ENCODE measurements around the gene REEP2.
"Not testable (repeated sequence)": the region's sequence is repeated elsewhere in the genome, so short reads cannot be mapped to it uniquely, and the experiment has no call there.

The REEP2 gene, protein sequence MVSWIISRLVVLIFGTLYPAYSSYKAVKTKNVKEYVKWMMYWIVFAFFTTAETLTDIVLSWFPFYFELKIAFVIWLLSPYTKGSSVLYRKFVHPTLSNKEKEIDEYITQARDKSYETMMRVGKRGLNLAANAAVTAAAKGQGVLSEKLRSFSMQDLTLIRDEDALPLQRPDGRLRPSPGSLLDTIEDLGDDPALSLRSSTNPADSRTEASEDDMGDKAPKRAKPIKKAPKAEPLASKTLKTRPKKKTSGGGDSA

DNA sequence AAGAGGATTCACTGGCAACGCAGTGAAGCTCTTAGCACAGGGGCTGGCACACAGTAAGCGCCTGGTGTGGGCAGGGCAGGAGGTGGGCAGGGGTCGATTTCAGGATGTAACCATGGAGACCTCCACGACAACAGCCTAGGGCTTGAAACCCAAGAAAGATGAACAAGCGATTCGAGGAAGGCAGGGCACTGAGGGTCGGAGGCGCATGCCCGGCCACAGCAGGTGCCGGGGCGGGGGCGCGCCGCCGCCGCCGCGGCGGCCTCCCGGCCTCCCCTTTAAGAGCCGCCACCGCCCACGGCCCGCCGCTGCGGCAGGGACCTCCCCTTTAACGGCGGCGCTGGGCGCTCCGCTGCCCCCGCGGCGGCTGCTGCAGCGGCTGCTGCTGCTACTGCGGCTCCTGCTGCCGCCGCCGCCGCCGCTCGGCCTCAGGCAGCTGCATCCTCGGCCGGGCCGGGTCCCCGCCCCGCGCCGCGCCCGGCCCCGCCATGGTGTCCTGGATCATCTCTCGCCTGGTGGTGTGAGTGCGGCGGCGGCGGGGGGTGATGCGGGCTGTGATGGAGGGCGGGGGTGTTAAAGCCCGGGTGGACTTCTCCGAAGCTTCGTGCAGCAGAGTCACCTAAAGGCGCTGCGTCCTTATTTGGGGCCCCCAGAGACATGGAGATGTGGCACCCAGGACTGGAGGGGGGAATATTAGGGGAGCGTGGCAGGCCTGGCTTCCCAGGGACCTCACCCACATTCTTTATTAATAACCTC is at the start of gene REEP2:
Gene REEP2 (plus strand): TSS at position 334 of the 753 bp plus-strand sequence. CDS start 152 bp downstream, at position 486.
- no peak for DNase-seq (ENCODE audit: low spot score)

DNA sequence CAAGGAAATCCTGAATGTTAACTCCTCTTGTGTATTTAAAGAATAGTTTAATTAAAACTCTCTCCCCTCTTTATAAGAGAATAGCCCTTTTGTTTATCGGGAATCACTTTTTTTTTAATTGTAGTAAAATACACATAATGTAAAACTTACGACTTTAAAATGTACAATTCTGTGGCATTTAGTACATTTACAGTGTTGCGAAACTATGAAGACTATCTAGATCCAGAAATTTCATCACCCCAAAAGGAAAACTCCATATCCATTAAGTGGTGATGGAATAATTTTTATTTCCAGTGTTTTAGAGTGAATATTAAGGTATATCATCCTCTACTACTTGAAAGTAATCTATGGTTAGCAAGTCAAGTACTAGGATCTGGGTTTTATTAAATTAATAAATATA is 49.5 kb upstream of the REEP2 start:
- no peak for DNase-seq (ENCODE audit: low spot score)

DNA sequence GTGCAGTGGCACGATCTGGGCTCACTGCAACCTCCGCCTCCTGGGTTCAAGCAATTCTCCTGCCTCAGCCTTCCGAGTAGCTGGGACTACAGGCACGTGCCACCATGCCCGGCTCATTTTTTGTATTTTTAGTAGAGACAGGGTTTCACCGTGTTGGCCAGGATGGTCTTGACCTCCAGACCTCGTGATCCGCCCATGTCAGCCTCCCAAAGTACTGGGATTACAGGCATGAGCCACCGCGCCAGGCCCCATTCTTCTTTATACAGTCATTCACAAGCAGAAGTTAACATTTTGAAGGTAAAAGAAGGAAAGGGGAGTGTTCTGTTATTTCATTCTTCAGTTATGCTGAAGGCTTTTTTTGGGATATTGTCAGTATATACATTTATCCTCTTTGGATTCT is 48.9 kb upstream of the REEP2 start:
- not testable (repeated sequence) for DNase-seq (ENCODE audit: low spot score)

DNA sequence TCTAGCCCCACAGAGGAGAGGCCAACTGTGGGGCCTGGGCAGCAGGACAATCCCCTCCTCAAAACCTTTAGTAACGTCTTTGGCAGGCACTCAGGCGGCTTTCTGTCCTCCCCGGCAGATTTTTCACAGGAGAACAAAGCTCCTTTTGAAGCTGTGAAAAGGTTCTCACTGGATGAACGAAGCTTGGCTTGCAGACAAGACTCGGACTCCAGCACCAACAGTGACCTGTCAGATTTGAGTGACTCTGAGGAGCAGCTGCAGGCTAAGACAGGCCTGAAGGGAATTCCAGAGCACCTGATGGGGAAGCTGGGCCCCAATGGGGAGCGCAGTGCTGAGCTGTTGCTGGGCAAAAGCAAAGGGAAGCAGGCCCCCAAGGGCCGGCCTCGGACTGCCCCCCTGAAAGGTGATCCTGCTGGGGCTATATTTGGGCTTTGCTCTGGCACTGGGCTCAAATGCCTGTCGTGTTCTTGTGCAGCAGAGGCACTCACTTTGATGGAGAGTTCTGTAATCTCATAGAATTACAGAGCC is 46.9 kb upstream of the REEP2 start:
- DNase-seq (ENCODE audit: low spot score): no peak

DNA sequence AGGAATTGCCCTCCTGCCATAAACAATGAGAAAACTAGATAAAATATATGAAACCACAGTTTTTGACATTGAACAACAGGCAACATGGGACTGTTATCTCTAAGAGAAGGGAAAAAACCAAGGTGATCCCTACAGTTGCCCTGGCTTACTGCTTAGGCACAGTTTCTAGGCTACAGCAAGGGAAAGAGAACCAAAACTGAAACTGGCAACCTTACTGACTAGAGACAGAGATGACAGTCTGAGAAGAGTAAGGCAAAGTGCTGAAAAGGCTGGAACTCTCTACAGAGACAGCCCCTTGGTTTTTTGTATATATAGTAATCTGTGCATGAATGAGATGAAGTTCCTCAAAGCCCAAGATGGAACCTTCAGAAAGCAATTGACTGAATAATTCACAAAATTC is 36.2 kb upstream of the REEP2 start:
- no peak for DNase-seq (ENCODE audit: low spot score)

DNA sequence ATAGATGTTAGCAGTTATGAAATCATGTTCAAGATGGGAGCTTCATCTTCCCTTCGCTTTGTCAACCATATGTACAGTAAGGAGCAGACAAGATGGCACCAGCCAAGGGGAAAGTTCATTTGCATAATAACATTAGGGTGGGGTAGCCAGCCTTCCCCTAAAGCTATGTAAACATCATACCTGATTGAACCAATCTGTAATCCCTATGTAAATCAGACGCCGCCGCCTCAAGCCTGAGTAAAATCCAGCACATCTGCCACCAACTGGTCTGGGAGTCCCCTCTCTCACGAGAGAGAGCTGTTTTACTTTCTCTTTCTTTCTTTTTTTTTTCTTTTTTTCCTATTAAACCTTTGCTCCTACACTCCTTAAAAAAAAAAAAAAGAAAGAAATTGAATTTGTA is 30.8 kb upstream of the REEP2 start:
- DNase-seq (ENCODE audit: low spot score): no peak

DNA sequence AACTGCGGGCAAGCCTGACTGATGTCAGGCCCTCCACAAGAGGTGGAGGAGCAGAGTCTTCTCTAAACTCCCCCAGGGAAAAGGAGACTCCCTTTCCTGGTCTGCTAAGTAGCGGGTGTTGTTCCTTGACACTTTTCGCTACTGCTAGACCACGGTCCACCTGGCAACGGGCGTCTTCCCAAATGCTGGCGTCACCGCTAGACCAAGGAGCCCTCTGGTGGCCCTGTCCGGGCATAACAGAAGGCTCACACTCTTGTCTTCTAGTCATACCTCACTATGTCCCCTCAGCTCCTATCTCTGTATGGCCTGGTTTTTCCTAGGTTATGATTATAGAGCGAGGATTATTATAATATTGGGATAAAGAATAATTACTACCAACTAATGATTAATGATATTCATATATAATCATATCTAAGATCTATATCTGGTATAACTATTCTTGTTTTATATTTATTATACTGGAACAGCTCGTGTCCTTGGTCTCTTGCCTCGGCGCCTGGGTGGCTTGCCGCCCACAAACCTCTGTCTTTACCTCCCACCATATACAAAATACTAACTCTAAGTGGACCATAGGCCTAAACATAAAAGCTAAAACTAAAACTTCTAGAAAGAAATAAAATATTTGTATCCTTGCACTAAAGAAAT is 27.7 kb upstream of the REEP2 start:
- not testable (repeated sequence) for DNase-seq (ENCODE audit: low spot score)

DNA sequence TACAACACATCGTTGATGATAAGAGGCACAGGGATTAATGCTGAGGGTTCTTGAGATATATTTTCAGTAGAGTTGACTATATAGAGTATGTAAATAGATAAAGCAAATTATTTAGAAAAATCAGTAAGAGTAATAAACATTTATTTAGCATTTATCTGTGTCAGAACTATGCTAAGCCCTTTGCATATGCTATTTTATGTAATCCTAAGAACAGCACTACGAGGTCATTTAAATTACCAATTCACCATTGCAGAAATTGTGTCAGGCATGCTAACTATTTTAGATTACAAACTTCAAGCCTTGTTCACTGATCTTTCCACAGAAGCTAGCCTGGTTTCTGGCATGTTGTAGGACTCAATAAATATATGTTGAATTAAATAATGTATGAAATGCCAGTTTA is 20.4 kb upstream of the REEP2 start:
- no peak for DNase-seq (ENCODE audit: low spot score)

DNA sequence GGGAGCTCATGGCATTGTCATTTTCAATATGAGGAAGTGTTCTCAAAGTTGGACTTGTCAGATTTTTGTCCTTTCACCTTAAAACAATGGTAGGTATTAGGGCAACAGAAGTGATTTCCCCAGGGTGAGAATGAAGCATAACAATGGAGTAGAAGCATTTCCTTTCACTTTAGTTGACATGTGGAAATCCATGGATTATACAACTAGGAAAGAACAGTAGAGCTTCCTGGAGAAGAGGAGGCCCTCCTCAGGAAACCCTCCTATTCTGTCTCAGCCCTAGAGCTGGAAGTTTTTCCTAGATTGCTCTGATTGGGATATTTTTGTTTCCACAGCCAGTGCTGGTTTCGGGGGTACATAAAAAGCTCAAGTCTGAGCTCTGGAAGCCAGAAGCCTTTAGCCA is 13.8 kb upstream of the REEP2 start:
- no peak for DNase-seq (ENCODE audit: low spot score)

DNA sequence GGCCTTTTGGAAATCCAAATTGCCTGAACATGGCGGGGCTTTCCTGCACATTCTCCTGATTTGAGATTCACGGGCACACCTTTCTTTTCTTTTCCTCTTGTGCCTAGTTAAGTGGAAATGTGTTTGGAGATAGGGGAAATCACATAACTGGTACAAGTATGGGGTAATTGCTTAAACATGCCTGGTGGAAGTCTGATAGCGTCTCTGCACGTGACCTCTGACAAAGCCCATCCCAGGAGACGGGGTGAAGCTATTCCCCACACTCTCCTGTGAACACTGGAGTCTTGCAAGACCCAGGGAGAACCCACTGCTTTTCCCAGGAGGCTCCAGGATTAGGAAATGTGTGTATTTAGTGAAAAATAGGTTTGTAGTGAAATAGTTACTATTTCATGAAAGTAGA is 2.9 kb upstream of the REEP2 start:
- no peak for DNase-seq (ENCODE audit: low spot score)

DNA sequence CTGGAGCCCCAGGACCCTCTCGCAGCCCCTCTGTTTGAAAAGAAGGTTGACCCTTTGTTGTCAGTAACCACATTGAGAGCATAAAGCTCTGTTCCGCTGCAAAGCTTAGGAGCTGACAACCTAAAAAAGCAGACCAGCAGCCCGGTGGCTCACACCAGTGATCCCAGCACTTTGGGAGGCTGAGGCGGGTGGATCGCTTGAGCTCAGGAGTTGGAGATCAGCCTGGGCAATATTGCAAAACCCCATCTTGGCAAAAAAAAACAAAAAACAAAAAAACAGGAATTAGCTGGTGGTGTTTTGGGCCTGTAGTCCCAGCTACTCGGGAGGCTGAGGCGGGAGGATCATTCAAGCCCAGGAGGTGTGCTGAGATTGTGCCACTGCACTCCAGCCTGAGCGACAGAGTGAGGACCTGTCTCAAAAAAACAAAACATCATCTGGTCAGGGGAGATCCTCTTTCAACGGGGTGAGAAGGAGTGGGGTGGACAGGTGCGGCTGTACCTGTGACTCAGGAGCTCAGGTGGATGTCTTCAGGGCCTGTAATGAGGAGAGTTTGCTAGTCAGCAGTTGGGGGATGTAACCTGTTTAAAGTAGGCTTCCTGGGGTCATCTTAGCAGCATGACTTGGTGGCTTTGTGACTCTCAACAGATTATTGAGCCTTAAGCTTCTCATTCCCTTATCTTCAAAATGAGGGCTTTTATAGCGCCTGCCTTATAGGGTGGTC is 694 bp upstream of the REEP2 start:
- no peak for DNase-seq (ENCODE audit: low spot score)

DNA sequence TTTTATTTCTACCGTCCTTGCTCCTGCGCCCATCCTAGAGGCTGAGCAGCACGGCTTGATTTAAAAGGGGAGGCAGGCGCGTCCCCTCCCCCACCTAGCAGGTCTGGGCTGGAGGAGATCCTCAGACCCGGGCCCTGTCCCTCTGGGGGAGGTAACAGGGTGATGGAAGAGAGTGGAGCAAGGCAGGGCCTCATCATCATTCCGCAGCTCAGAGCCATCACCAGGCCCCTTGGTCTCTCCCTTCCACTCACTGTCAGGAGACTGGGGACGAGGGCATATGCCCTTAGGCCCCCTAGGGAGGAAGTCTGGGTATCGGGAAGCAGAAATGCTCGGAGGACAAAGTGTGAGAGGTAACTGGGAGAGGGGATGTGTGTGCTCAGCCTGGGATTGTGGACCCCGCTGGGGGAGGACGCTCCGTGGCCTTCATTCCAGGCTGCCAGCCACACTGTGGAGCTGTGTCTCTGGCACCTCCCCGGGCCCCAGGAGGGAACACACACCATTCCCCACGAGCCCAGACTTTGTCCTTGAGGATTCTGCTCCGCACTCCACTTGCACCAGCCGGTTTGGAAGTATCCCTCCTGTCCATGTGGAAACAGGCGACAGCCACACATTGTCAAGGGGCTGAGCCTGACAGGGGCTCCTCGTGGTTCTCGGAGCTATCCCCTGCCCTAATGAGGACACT is 761 bp downstream of the REEP2 start:
- DNase-seq (ENCODE audit: low spot score): no peak

DNA sequence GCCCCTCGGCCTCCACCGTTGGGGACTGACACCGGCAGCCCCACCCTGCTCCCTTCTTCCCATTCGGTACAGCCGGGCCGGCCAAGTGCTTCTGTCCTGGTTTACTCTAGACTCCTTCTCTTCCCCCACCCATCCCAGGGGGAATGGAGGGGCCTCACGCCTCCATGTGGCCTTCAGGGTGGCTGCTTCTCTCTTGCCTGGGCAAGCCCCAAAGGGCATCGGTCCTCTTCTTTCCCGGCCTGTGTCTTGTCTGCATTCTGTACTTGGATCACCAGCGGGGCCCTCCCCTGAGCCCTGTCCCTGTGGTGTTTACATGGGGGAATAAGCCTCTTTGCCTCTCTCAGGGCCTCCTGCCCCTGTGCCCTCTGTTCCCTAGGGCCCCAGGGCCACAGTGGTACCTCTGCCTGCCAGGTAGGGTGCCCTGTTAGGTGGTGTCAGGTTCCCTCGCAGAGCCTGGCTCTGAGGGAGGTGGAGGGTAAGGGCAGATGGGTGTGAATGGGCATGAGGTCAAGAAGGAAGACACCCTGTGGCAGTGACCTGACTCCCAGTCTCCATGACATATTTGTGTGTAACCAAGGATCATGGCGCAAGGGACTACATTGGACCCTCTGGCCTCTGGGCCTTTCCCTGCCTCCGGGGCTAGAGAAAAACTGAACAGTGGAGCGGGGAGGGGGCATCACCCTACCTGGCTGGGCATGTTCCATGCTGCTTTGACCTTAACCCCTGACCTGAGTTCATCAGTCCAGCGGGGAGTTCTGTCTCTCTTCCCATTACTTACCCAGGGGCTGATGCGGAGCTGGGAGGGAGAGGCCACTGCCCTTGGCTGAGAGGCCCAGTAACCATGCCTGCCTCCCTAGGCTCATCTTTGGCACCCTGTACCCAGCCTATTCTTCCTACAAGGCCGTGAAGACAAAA is 1.6 kb downstream of the REEP2 start:
- no peak for DNase-seq (ENCODE audit: low spot score)

DNA sequence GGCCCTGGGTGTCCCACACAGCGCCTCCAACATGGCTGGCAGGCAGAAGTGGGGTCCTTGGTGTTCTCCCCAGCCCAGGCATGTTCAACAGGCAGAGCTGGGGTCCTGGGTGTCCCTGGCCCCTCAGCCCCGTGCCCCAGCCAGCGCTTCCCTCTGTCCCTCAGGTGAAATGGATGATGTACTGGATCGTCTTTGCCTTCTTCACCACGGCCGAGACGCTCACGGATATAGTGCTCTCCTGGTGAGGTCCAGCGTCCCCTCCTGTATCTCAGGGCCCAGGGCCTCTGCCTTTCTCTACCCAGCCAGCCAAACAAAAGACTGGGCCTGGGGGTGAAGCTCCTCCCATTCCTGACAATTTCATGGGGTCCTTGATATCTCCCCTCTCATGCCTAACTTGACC is 2.4 kb downstream of the REEP2 start:
- DNase-seq (ENCODE audit: low spot score): no peak

DNA sequence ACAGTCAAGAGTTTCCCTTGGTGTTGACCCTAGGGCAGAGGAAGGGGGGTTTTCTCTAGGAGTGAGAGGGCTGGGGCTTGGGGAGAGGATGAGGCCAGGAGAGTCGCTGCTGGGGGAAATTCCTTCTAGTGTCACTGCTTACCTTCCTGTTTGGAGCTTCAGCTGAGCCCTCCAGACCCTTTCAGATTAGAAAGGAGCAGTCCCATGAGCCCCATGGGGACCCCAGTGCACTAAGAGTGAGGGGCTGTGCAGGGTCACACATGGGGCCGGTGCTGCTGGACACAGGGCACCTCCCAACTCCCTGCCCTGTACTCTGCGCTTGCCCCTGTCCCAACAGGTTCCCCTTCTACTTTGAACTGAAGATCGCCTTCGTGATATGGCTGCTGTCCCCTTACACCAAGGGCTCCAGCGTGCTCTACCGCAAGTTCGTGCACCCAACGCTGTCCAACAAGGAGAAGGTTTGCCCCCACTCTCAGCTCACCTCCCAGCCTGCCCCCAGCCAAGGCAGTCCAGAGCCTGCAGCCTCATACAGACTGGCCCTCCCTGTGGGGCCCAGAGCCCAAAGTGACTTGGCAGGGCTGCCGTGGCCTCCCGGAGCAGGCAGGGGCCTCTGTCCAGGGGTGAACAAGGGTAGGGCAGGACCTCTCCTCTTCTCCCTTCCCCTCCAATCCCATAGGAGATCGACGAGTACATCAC is 5.4 kb downstream of the REEP2 start:
- peak; percentile 51 for DNase-seq (ENCODE audit: low spot score)

DNA sequence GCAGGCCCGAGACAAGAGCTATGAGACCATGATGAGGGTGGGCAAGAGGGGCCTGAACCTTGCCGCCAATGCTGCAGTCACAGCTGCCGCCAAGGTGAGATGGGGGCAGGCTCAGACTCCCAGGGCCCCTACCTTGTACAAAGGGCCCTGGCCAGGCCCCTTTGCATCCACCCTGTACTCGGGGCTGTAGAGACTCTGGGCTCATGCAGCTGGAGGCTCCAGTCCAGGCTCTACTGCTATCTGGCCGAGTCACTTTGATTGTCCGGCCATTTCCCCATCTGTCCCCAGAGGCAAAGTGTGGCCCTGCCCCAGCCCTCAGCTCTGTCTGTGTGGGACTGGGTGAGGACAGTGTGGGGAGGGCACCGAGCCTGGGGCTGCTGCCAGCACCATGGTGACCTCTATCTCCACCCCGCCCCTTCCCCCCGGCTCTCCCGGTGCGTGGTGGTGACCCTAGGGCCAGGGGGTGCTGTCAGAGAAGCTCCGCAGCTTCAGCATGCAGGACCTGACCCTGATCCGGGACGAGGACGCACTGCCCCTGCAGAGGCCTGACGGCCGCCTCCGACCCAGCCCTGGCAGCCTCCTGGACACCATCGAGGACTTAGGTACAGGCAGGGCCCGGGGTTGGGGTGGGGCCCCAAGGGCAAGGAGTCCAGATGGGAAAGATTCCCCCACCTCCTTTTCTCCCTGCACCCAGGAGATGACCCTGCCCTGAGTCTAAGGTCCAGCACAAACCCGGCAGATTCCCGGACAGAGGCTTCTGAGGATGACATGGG is 6.1 kb downstream of the REEP2 start:
- peak; percentile 55 for DNase-seq (ENCODE audit: low spot score)

DNA sequence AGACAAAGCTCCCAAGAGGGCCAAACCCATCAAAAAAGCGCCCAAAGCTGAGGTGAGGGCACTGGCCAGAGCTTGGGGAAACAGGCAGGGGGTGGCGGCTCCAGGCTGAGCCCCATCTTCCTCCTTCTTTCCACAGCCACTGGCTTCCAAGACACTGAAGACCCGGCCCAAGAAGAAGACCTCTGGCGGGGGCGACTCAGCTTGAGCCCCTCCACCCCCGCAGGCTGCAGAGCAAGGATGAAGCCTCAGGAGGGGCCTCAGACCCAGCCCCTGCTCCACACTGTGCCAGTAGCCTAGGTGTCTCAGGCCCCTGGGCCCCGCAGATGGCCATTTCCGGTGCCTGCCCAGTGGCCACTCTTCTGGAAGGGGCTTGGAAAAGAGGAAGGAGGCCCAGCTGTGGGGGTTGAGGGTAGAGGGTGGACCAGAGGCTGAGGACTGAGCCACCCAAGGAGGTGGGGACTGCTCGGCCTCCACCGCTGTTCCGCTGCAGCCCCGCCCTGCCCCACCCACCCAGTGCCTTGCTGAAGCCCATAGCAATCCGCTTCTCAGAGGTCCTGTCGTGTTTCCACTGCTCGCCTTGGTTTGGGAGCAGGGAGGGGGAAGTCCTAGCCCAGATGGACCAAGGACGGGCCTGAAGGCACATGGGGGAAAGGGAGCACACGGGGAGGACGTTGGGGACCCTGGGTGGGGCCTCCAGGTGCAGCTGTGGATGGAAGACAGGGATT is 6.9 kb downstream of the REEP2 start:
- DNase-seq (ENCODE audit: low spot score): peak; percentile 53

DNA sequence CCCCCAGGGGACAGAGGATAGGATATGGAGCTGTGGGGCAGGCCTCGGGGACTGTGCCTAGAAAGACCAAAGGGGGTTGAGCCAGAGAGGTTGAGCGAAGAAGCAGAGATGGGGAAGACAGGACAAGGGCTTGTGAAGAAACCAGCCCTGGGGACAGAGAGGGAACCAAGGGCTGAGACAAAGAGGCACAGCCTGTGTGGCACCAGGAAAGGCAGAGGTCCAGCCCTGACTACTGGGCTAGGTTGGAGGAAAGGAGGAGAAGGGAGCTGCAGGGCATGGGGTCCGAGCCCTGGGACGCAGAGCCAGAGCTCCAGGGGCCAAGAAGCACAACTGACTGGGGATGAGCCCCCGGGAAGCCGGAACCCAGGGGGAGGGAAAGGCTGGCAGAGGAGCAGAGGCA is 9.2 kb downstream of the REEP2 start:
- DNase-seq (ENCODE audit: low spot score): no peak

Measured in left forelimb (tissue), 1 donor.